Left lobe of liver (tissue), 2 donors: ENCODE measurements around the gene PDZD2. TPM values are rescaled to one million over a fixed set of nuclear protein-coding genes. Genes with fewer than 3 reads are reported as not detected.
"Not testable (repeated sequence)": the region's sequence is repeated elsewhere in the genome, so short reads cannot be mapped to it uniquely, and the experiment has no call there.

Experiments used
- ATAC-seq: fragments of 200-7000 bp; cut with Tn5 transposase; one replicate; pipeline ENCODE4 v1.9.1; 2020; ENCODE audit warnings: mild to moderate bottlenecking, moderate library complexity
- DNase-seq: peaks from one replicate; pipeline ENCODE4 v3.0.0-alpha.2; 2020; ENCODE audit warnings: low spot score
- total RNA-seq: library from RNA; stranded (reverse); gene quantifications from one replicate; pipeline ENCODE4 v1.2.1, GENCODE V29; 2021
- donor health status: DM: no; HTN: no; CAD: no; lungs with moderate emphysema.
- donor health status: DM: no; HTN: yes; CAD: no.

PDZD2 gene
- total RNA-seq, 1 donor from 2014 or later: 0.63 TPM

DNA sequence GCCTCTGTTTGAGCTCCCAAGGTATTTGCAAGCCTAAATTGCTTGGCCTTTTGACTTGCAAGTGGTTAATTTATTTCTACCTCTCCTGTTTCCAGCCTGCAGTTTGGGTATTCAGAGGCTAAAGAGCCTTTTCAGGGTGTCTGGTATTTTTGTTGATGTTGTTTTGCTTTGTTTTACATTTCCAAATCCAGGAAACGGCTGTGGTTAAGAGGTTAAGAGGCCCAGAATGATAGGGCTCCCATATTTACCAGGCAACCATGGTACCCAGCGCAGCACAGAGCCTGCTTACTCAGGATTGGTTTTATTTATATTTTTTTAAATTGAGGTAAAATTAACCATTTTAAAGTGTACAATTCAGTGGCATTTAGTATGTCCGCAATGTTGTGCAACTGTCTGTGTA is 92.1 kb downstream of the PDZD2 start:
- DNase-seq: no peak

DNA sequence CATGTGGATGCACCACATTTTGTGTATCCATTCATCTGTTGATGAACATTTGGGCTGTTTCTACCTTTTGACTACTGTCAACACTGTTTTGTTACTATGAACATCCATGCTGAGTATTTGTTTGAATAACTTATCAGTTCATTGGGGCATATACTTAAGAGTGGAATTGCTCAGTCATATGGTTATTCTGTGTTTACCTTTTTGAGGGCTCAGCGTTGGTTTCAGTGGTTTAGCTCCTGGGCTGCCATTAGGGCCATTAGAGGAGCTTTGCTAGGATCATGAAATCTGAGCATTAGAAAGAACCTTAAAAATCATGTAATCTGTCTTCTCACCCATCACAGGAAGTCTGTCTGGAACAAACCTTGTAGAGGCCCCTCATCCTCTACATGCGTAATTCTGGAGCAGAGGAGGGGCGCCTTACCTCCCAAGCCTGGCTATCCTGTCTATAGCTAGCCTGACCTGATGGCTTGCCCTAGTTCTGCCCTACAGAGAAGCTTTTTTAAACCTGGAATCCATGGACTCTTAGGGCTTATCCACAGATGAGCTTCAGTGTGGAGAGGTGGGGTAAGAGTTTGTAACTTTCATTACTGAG is 92.9 kb downstream of the PDZD2 start:
- DNase-seq (no peak), ATAC-seq (no peak)

More for the DNA sequence above, 92.1 kb downstream of the PDZD2 start:
- ATAC-seq: no peak

DNA sequence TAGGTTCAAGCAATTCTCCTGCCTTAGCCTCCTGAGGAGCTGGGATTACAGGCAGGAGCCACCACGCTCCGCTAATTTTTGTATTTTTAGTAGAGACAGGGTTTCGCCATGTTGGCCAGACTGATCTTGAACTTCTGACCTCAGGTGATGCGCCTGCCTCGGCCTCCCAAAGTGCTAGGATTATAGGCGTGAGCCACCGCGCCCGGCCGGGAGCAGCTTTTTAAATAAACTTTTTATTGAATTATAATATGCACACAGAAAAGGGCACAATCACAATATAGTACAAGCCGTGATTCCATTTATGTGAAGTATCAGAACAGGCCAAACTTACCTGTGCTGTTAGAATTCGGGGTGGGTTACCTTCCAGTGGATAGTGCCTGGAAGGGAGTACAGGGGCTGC is 93.9 kb downstream of the PDZD2 start:
- not testable (repeated sequence) for ATAC-seq, DNase-seq

DNA sequence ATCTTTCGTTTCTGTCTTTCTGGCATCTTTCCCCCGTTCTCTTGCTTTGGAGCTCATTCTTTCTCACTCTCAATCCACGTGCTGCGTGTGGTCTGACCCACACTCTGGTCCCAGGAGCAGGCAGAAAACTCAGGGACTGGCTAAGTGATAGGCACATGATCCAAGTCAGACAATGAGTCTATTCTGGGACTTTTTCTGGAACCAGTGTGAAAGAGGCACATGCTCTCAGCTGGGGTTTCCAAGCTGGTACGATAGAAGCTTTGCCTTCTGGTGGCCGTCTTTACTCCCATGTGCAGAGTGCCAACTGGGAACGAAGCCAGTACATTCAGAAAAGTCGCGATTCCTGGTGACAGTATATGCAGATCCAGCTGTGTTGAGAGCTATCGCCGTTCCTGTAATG is 94.4 kb downstream of the PDZD2 start:
- no peak for DNase-seq
- ATAC-seq: no peak

DNA sequence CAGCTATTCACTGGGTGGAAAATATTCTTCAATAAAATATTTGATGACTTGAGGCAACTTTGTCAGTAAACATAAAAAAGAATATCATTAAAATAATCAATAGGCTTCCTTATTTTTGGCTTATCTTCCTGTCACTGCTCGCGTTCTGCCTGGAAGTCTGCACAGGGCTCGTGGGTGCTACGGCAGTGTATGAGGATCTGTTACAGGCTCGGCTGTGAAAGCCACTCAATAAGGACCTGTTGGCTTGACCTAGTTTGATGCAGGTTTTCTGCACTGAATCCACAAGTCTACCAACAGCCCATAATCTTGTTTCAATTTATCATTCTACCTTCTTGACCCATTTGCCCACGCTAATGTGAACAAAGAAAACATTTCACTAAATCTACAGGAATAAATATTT is 97.2 kb downstream of the PDZD2 start:
- DNase-seq (no peak), ATAC-seq (no peak)

DNA sequence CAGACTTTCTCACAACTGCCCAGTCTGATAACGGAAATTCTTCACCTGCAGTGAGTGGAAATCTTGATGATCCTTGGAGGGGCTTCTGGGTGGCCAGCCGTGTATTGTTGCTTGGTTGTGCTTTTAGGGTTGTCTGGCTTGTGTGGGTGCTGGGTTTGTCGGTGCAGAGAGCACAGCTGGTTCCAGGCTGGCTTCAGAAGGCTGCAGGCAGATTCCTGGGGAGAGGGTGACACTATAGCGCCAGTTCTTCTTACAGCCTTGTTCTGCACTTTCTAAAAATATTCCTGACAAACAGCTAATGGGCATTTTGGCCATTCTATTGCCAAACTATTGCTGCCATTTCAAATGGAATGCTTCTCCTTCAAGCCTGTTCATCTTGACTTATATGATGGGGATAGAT is 99.3 kb downstream of the PDZD2 start:
- DNase-seq (no peak), ATAC-seq (no peak)

DNA sequence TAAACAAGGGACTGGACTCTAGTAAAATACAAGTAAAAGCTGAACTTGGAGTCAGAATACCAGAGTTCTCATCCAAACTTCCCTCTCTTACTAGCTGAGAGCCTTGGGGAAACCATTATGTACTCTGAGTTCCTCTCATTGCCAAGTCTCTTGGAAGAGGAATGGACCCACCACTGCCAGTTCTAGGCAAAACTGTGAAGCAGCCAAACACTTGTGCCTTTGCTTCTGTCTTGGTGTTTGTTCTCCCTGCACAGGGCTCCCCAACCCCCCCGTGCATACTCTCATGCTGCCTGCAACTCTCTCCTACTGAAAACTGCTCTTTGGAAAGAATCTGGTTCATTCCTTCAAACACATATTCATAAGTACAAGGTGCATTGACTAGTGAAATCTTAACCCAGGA is 102.6 kb downstream of the PDZD2 start:
- DNase-seq (no peak), ATAC-seq (no peak)

DNA sequence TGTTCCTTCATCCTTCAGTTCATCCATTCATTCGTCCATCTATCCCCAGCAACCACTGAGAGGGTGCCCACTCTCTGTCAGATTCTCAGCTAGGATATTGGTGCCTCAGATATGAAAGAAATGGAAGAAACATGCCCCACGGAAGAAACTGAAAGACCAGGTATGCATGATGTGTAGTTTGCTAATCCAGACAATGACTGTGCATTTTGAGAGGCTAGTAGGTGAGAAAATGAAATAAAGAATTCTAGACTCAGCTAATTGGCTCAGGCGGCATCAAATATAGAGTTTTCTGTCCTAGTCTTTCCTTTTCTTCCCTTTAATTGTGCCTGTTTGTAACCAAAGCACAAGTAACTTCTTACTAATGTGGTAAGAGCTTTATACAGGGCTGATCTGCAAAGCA is 104.7 kb downstream of the PDZD2 start:
- DNase-seq: no peak
- no peak for ATAC-seq

DNA sequence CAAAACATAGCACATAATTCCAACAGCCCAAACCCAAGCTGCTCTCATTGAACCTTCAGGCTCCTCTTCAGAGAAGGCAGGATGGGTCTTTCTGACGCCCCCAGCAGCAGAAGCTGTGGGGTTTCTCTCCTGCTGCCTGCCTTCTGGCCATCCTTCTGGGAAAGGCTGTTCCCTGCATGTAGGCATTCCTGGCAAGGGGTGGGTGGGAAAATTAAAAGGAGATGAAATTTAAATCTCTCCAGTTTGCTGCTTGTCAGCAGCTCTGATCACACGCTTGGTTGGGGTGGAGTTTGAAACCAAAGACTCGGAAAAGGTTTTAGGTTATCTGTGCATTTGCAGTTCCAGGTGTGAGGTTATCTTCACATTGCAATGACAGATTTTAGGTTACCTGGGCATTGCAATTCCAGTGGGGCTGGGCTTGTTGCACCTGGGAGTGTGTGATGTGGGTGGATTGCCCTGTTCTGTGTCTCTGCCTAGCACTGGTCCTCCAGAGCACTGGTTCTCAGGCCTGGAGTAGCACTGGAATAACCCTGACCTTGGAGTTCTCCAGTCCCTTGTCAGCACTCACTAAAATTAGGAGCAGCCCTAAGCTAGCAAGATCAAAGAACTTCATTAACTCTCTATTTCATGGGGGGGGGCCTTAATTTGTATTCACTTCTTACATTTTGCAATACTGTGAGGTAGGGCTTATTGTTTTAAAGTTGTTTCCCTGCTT is 109.7 kb downstream of the PDZD2 start:
- no peak for DNase-seq
- no peak for ATAC-seq

DNA sequence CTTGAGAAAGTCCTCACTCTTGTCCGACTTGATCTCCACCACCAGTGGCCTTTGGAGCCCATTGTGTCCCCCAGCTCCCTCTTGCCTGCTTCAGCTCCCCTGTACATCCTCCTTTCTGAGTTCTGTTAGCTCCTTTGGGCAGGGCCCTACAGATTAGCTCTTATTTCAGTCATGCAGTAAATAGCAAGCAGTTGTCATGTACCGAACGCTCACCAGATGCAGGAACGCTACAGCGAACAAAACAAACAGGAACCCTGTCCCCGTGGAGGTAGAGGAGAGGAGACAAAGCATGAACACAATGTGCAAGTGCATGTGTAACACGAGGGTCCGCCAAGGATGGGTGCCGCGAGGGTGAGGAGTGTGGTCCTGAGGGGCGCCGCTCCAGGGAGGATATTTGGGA is 111.3 kb downstream of the PDZD2 start:
- DNase-seq: no peak

DNA sequence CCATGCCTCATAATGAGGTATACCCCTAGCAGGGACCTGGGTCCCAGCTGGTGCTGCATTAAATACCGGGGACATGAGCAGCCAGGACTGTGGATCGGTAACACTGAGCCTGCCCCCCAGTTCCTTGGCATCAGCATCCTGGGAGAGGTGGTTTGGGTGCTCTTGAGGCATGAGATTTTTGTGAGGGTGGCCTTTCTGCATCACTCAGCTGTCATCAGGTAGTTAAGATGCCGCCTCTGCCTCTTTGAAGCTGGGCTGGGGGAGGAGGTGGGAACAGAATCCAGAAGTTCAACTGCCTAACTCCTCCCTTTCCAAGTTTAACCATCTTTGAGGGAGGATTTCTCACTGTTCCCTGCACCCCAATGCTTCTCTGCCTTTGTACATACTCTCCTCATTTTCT is 112.7 kb downstream of the PDZD2 start:
- DNase-seq (no peak), ATAC-seq (no peak)

More for the DNA sequence above, 111.3 kb downstream of the PDZD2 start:
- no peak for ATAC-seq

DNA sequence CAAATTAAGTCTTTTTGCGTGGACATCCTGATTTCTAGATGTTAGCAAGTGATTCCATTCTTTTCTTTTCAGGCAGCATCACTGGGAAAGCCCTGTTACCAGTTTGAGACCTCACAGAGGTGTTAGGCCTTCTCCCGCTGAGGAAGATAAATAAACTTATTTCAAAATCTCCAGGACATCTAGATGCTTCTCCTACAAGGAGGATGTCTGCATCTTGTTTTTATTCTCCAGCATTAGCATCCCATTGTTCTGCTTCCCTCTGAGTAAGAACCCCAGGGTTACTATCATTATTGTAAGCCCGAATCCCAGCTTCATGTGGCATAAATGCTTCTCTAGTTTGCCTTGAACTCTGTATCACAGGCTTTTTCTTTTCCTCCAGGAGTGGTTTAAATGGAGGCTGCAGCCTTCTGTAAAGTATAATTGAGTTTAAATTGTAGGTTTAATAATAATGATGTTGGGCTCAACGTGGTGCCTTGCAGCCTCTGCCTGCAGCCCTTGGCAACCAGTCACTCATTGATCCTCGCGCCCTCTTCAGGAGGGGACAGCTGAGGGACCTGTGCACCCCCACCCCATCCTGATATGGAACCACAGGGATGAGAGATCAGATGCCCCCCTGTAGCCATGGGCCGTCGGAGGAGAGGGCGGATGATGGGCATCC is 114.9 kb downstream of the PDZD2 start:
- ATAC-seq (no peak), DNase-seq (no peak)

DNA sequence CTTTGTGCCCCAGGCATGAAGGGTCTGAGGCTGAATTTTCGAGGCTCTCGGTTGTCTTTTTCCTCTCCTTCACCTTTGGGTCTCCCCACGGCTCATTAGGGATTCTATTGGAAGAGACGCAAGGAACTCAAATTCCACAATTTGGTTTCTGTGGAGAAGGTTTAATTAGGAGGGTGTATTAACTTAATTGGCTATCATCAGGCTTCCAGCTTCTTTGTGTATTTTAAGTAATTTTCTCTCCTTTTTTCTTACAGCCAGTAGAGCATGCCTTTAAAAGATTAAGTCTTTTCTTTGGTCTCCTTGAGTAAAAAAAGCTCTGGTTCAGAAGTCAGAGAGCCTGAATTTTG is 115.4 kb downstream of the PDZD2 start:
- no peak for ATAC-seq
- no peak for DNase-seq

DNA sequence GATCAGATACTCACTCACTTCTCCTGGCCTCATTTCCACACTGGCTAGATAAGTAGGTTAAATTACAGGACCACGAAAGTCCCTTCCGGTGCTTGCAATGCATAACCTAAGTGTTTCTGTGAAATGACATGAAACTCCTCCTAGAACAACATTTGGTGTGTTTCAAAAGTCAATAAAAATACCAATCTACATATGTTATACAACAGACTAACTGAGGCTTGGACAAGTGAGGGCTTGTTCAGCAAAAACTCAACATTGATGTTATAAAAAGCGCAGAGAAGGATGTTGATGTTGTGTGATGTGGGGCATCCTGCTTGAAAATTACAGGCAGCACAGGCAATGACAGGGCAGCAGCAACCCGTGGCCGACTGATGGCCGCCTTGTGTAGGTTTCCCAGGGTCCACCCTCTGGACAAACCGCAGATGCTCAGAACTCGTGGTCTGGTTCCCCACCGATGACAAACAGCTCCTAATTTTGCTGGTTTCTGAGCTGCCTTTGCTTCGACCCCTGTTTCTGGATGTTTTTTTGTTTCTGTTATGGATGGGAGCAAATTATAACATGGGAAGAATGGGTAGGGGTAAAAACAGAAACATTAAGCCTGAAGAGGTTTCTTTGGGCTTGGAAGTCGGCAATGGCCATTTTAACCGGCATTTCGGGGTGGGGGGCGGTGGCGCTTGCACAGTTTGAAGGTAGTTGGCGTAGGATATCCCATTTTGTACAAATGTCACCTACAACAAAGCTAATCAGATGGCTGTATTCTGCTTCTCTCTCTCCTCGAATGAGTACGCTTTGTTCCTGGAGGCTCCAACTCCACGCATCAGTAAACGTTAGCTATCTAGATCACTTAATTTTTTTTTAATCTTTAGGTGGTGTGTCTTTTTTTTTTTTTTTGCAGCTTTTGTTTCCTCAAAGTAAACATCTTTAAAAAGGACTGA is 116.1 kb downstream of the PDZD2 start:
- ATAC-seq: no peak
- no peak for DNase-seq

DNA sequence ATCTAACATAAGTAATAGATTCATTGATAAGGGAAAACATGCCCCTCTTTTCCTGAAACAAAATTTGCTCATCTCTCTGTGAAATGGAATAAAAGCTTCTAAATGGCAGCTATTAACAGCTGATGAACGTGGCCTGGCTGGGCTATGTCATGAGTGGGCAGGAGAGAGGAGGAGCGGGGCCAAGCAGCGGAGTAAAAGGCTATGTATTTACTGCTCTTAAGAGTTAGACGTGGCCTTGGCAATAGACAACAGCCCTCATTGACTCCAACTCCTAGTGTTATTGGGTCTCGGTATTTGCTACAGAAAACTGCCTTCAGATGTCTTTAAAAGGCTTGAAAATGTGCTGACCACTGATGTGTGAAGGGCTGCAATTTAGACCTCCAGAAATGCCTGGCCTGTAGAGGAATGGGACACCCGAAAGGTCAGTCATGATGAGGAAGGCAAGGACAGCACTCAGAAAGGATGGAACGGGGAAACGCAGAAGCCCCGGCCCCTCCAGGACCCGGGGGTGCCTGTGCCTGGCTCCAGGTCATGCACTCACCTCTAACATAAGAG is 116.8 kb downstream of the PDZD2 start:
- DNase-seq: no peak
- ATAC-seq: no peak

DNA sequence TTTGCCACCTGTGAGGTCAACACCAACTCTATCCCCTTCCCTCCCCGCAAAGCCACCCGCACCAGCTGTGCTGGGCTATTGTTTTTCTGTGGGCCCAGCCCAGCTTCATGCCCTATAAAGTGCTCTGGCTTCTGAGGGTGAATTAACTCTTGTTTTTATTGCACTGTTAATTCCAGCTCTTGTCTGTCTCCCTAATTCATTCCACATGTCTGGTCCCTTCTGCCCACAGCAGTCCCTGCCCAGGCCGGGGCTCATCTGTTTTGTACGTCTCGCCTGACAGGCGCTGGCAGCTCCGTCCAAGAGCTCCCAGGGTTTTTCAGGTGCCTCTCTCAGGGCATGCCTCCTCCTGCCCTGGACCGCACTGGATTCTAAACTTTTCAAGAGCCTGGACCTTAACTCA is 118.9 kb downstream of the PDZD2 start:
- DNase-seq (no peak), ATAC-seq (no peak)

DNA sequence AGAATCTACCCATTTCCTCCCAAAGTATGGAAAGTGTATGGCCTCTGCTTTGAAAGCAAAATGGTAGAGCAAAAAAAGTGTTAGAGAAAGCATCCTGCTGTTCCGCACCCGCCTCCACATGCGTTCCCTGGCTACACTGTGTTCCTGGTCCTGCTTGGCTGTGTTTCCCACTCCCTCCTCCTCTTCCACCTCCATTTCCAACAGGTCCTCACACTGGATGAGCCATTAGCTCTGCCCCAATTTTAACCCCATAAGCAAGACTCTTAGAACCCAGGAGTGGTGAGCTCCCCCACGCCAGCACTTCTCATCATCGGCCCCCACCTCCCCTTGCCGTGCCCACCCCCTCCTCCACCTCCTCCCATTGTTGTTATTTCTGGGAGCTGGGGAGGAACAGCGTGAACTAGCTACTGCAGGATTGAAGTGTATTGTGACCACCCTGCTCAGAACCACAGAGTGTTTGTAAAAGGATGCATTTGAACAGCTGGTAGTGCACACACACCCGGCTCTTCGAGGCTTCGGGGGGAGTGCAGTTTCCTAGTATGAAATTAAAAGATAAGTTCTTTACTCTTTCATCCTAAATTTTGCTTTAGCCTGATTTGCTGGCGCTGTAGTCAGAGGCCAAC is 120.0 kb downstream of the PDZD2 start:
- DNase-seq (no peak), ATAC-seq (no peak)

DNA sequence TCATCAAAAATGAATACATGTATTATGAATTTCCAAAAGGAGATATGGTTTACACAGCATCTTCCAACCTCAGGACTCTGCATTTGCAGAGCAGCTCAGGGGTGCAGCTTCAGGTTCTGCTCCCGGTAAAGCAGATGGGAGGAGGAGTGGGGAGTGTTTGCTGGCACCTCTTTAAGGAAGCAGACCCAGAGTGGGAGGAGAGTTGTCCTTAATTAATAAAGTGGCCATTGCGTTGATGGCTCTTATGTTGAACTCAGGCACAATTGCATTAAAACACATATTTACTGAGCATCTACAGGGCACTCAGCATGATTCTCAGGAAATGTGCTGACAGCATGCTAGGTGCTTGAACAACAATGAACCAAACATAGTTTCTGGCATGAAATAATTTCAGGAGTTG is 121.0 kb downstream of the PDZD2 start:
- no peak for DNase-seq
- ATAC-seq: no peak

DNA sequence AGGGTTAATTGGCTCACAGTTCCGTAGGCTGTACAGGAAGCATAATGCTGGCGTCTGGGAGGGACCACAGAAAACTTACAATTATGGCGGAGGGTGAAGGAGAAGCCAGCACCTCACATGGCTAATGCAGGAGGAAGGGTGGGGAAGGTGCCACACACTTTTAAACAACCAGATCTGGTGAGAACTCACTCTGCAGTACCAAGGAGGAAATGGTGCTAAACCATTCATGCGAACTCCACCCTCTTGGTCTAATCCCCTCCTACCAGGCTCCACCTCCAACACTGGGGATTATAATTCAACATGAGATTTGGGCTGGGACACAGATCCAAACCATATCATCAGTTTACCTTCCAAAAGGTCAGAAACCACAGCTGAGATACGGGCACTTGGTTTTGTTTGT is 122.9 kb downstream of the PDZD2 start:
- ATAC-seq (no peak), DNase-seq (no peak)

DNA sequence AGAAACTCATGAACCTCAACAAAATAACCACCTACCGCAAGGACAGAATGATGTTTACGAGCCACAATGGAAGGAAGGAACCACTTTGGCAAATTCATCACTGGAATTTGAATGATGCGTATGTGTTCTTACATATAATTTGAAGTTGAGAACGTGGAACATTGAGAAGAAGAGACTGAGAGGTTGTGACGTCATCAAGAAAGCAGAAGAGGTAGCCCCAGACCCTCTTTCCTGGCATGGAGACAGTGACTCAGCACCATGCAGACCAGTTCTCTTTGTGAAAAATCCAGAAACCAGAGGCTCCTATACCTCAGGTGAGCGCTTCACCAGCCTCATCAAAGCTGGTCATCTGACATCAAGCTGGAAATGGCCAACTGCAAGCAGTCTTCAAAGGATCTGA is 124.5 kb downstream of the PDZD2 start:
- no peak for DNase-seq
- no peak for ATAC-seq

DNA sequence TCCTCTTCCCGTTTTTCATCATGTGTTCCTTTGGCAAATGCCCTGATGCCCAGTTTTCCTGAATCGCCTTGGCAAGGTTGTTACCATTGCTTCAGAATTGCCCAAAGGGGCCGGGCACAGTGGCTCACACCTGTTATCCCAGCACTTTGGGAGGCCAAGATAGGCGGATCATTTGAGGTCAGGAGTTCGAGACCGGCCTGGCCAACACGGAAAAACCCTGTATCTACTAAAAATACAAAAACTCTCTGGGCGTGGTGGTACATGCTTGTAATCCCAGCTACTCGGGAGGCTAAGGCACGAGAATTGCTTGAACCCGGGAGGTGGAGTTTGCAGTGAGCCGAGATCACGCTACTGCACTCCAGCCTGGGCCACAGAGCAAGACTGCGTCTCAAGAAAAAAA is 125.8 kb downstream of the PDZD2 start:
- not testable (repeated sequence) for ATAC-seq, DNase-seq
